T-cell (primary cell): ENCODE measurements around the gene TUBGCP2. TPM values are rescaled to one million over a fixed set of nuclear protein-coding genes. Genes with fewer than 3 reads are reported as not detected.

Experiments used
- ATAC-seq, 4 experiments: fragments of 200-7000 bp in 3 of 4; fragments of 150-1000 bp in 1 of 4; cut with Tn5 transposase; replicated peaks in 1 of 4; 1 replicate in 3 of 4; 2 replicates in 1 of 4; pipeline ENCODE4 v1.10.0; 2021; ENCODE audit warnings: moderate library complexity in 3 of 4, mild to moderate bottlenecking in 2 of 4, moderate number of reproducible peaks in 1 of 4
- CTCF ChIA-PET, 2 donors: fragments of 300-600 bp; sonication (Branson Sonifier 250); formaldehyde crosslinking; loops; one replicate each; lab custom pipeline; 2022; ENCODE audit warnings: antibody characterized with exemption in 2 of 2; lab: Charles Lee
- POLR2A ChIA-PET, 2 donors: fragments of 300-600 bp; sonication (Branson Sonifier 250); formaldehyde crosslinking; loops; one replicate each; lab custom pipeline; 2022; ENCODE audit warnings: antibody characterized with exemption in 2 of 2; lab: Charles Lee
- DNase-seq, 35 experiments: peaks; one replicate each; pipeline versions ENCODE4 v3.0.0 to v3.0.0-alpha.2; 2013 to 2023
- H3K27ac ChIP-seq: one replicate; pipeline ENCODE4 v1.5.1; 2013; ENCODE audit warnings: low read length
- H3K27me3 ChIP-seq, 2 experiments: replicated peaks in 1 of 2; 1 replicate in 1 of 2; 2 replicates in 1 of 2; pipeline versions ENCODE4 v1.6.1 to v1.7.0; 2013; ENCODE audit warnings: low read length in 1 of 2, mixed read lengths in 1 of 2; ENCODE audit not compliant: control insufficient read depth in 2 of 2, insufficient read depth in 2 of 2; ENCODE audit errors: extremely low read depth in 1 of 2
- H3K36me3 ChIP-seq, 2 donors: 1 replicate in 1 of 2; 2 replicates in 1 of 2; pipeline versions ENCODE4 v1.6.1 to v1.7.0; 2013; ENCODE audit warnings: low read length in 1 of 2; ENCODE audit not compliant: control insufficient read depth in 2 of 2, insufficient read depth in 1 of 2; ENCODE audit errors: extremely low read depth in 1 of 2
- H3K4me1 ChIP-seq, 2 experiments: 1 replicate in 1 of 2; 2 replicates in 1 of 2; pipeline versions ENCODE4 v1.6.1 to v1.7.0; 2013; ENCODE audit warnings: low read length in 2 of 2, mixed read lengths in 1 of 2; ENCODE audit not compliant: insufficient read depth in 2 of 2, control insufficient read depth in 1 of 2; ENCODE audit errors: extremely low read depth in 1 of 2
- H3K4me3 ChIP-seq, 2 donors: 1 replicate in 1 of 2; 2 replicates in 1 of 2; pipeline versions ENCODE4 v1.5.1 to v1.7.0; 2013; ENCODE audit warnings: mild to moderate bottlenecking in 2 of 2, low read length in 1 of 2, moderate library complexity in 1 of 2; ENCODE audit not compliant: control insufficient read depth in 1 of 2; ENCODE audit errors: extremely low read depth in 1 of 2
- H3K9me3 ChIP-seq: 2 replicates; pipeline ENCODE4 v1.7.0; 2013
- H3K27ac Mint-ChIP-seq, 2 donors: one replicate each; pipeline ENCODE4 v1.8.0; 2020 to 2021; ENCODE audit warnings: mild to moderate bottlenecking in 2 of 2, mixed read lengths in 2 of 2
- H3K27me3 Mint-ChIP-seq, 2 donors: one replicate each; pipeline ENCODE4 v1.8.0; 2021 to 2022; ENCODE audit warnings: mixed read lengths in 2 of 2
- H3K36me3 Mint-ChIP-seq: one replicate; pipeline ENCODE4 v1.8.0; 2021; ENCODE audit warnings: mixed read lengths
- H3K4me1 Mint-ChIP-seq, 3 donors: one replicate each; pipeline ENCODE4 v1.8.0; 2020 to 2022; ENCODE audit warnings: mixed read lengths in 3 of 3, mild to moderate bottlenecking in 1 of 3
- H3K4me3 Mint-ChIP-seq, 3 donors: one replicate each; pipeline ENCODE4 v1.8.0; 2020 to 2022; ENCODE audit warnings: mild to moderate bottlenecking in 3 of 3, mixed read lengths in 3 of 3, moderate library complexity in 3 of 3
- H3K9me3 Mint-ChIP-seq, 3 donors: one replicate each; pipeline ENCODE4 v1.8.0; 2020 to 2022; ENCODE audit warnings: mixed read lengths in 3 of 3
- WGBS: methylation state at CpG from one replicate; pipeline ENCODE4 v1.1.5; 2013; ENCODE audit warnings: missing lambda C conversion rate; ENCODE audit not compliant: insufficient coverage; 5-methylcytosine and 5-hydroxymethylcytosine counted together
- total RNA-seq, 35 experiments: library from RNA in 6 of 35; stranded (reverse) in 6 of 35; fragments of 120-200 nt in 1 of 35; gene quantifications; one replicate each; pipeline versions ENCODE4 v1.2.1 to v1.2.4 and lab custom pipeline; 2013 to 2026

TUBGCP2 gene
- total RNA-seq, 5 donors from 2014 or later (not counting 1 experiment from before 2014, with no cell fraction given) = 64.5 to 80.8 (median 72.7) TPM

DNA sequence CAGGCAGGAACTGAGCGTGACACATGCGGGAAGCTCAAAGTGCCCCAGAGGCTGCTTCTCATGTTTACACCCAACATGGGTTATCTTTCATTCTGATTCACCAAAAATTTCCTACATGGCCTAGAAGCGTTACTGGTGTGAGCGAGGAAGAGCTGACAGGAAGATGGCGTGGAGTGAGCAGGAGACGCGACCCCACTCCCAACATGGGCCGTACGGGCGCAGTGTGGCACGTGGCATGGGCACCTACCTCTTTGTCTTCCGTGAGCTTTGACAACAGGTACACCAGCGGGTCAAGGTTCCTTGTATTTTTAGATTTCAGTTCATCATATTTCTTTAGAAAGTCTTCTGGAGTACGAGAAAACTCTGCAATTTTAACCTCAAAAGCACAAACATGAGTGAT, 8.9 kb downstream of the TUBGCP2 start:
- Mint-ChIP-seq H3K4me3 (no peak overlapping the region), H3K36me3 (peaks cover 56% of the 10 kb centered on the region), H3K27me3 (no peaks in the 10 kb centered on the region), H3K27ac (no peak overlapping the region), H3K4me1 (peaks cover 13 to 16% (median 13%) of the 10 kb centered on the region in 3 donors), H3K9me3 (no peaks in the 10 kb centered on the region)
- ATAC-seq (no peak), DNase-seq (no peak)
- Histone ChIP-seq H3K4me1 (peaks cover 0 to 15% of the 10 kb centered on the region in 2 experiments), H3K27ac (no peak overlapping the region), H3K27me3 (no peaks in the 10 kb centered on the region), H3K9me3 (no peaks in the 10 kb centered on the region), H3K4me3 (no peak overlapping the region), H3K36me3 (peaks cover 41 to 76% of the 10 kb centered on the region in 2 donors)
- ChIA-PET CTCF (no interaction called here), POLR2A (no interaction called here)
- 70% methylated on average over 2 of the region's 14 CpGs for WGBS

DNA sequence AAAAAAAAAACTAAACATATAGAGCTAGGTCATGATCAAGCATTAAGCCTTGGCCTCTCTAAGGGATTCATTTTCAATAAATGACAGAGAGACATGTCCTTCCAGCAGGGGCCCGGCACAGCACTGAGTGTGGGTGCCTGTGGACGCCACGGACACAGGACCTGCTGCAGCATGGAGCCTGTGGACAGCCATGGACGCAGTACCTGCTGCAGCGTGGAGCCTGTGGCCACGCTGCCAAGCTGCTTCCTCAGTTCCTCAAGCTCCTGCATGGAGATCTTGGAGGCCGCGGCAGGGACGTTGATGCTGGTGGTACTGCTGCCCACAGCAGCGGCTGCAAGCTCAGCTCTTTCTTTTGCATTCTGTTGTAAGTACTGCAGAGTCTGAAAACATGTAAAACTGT, 9.4 kb downstream of the TUBGCP2 start:
- Histone ChIP-seq H3K4me3 (no peak overlapping the region), H3K4me1 (peaks cover 0 to 15% of the 10 kb centered on the region in 2 experiments), H3K36me3 (peaks cover 46 to 80% of the 10 kb centered on the region in 2 donors), H3K9me3 (no peaks in the 10 kb centered on the region), H3K27ac (no peak overlapping the region), H3K27me3 (no peaks in the 10 kb centered on the region)
- Mint-ChIP-seq H3K4me1 (peaks cover 9 to 13% (median 11%) of the 10 kb centered on the region in 3 donors), H3K9me3 (no peaks in the 10 kb centered on the region), H3K27me3 (no peaks in the 10 kb centered on the region), H3K4me3 (no peak overlapping the region), H3K27ac (no peak overlapping the region), H3K36me3 (peaks cover 60% of the 10 kb centered on the region)
- no peak for DNase-seq
- ChIA-PET CTCF (no interaction called here), POLR2A (no interaction called here)
- 99% methylated on average over 10 of the region's 10 CpGs for WGBS
- no peak for ATAC-seq

DNA sequence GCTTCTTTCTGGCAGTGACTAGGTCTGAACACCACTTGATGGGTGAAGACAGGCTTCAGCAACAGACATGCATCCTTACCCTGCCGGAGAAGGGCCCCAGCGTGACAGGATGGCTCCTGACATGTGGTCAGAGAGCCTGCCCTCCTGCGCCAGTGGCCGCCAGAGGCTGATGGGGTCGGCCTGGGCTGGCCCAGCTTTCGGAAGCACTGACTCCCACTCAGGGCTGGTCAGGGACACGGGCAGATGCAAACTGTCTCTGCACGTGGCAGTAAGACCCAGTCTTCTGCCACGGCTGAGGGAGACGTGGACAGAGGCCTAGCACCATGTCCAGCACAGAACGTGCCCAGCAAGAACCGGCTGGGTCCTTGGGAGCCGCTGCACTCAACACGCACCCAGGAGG, 10.2 kb downstream of the TUBGCP2 start:
- H3K27me3 ChIP-seq = no peaks in the 10 kb centered on the region
- no peaks in the 10 kb centered on the region for H3K27me3 Mint-ChIP-seq
- ChIA-PET POLR2A (no interaction called here), CTCF (no interaction called here)
- H3K27ac Mint-ChIP-seq = no peak overlapping the region
- no peak overlapping the region for H3K4me3 Mint-ChIP-seq
- peaks cover 0 to 11% of the 10 kb centered on the region in 2 experiments for H3K4me1 ChIP-seq
- ATAC-seq (no peak), DNase-seq (no peak)
- H3K36me3 ChIP-seq = peaks cover 48 to 84% of the 10 kb centered on the region in 2 donors
- H3K27ac ChIP-seq = no peak overlapping the region
- H3K9me3 Mint-ChIP-seq = no peaks in the 10 kb centered on the region
- no peaks in the 10 kb centered on the region for H3K9me3 ChIP-seq
- H3K36me3 Mint-ChIP-seq = peaks cover 62% of the 10 kb centered on the region
- WGBS = 96% methylated on average over 14 of the region's 14 CpGs
- H3K4me3 ChIP-seq = no peak overlapping the region
- peaks cover 2 to 6% (median 5%) of the 10 kb centered on the region in 3 donors for H3K4me1 Mint-ChIP-seq

DNA sequence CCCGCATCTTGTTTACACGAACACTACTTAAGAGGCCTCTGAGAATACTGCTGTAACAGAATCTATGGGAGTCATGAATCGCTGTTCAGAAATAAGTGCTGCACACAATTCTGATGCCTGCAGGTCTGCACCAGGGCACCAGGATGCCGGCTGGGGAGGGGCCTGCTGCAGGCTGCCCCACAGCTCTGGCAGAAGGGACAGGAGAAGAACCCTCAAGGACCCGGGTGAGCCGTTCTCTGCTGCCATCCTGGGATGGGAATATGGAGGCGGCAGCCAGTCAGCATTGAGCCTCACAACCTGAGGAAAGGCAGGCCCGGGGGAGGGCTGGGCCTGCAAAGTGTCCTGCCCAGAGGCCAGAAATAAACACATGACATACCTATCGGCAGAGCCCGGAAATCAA, 11.2 kb downstream of the TUBGCP2 start:
- Histone ChIP-seq H3K27me3 (no peaks in the 10 kb centered on the region), H3K36me3 (peaks cover 55 to 92% of the 10 kb centered on the region in 2 donors), H3K27ac (no peak overlapping the region), H3K4me3 (no peak overlapping the region), H3K4me1 (peaks cover 0 to 5% of the 10 kb centered on the region in 2 experiments), H3K9me3 (no peaks in the 10 kb centered on the region)
- DNase-seq = no peak
- ATAC-seq = no peak
- Mint-ChIP-seq H3K4me3 (no peak overlapping the region), H3K4me1 (peaks cover 0 to 2% (median 2%) of the 10 kb centered on the region in 3 donors), H3K36me3 (peaks cover 57% of the 10 kb centered on the region), H3K27me3 (no peaks in the 10 kb centered on the region), H3K27ac (no peak overlapping the region), H3K9me3 (no peaks in the 10 kb centered on the region)
- POLR2A ChIA-PET = no interaction called here
- WGBS = 100% methylated on average over 9 of the region's 10 CpGs
- CTCF ChIA-PET = no interaction called here

DNA sequence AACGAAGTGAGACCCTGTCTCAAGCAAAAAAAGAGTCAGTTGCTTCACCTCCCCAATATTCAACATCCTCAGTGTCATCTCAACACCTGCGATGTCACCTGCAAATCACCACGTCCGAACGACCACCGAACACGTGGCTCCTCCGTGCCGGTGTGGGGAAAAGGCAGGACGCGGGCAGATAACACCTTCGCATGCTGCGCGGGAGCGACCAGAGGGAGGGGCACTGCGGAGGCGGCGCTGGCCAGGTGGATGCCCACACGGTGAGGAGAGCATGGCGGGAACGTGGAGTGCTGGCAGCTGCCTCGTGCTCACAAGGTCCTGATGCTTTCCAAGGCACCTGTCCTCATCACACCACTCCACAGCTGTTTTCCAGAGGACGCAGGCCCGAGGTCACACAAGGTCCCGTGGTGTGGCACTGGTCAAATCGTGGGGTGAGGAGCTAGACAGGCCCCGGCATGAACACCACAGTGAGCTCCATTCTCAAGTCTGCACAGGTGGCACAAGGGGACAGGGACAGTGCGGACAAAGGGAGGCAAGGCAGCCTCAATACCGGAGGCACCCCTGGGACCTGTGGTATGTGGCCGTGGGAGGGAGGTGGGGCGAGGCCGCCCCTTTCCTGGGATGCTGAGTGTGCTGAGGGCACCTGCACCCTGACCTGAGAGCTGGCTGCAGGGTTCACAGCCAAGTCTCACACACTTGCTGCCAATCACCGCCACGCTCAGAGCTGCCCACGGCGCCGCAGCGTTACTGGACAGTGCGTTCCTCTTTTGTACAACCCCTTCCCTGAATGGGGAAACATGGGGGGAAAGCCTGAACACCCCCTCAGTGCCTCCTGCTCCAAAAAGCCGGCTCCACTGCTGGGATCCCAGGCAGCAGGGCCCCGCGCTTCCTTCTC, 13.0 kb downstream of the TUBGCP2 start:
- Mint-ChIP-seq H3K27ac (no peak overlapping the region), H3K4me3 (no peak overlapping the region), H3K4me1 (no peaks in the 10 kb centered on the region), H3K36me3 (peaks cover 53% of the 10 kb centered on the region), H3K27me3 (no peaks in the 10 kb centered on the region), H3K9me3 (no peaks in the 10 kb centered on the region)
- ATAC-seq (no peak), DNase-seq (no peak)
- H3K27ac ChIP-seq = no peak overlapping the region
- no peak overlapping the region for H3K4me3 ChIP-seq
- H3K4me1 ChIP-seq = no peaks in the 10 kb centered on the region
- no peaks in the 10 kb centered on the region for H3K27me3 ChIP-seq
- peaks cover 52 to 86% of the 10 kb centered on the region in 2 donors for H3K36me3 ChIP-seq
- 97% methylated on average over 38 of the region's 42 CpGs for WGBS
- no peaks in the 10 kb centered on the region for H3K9me3 ChIP-seq
- ChIA-PET CTCF (interaction anchor here in 1 of 2 donors (0.7 kb wide), 1 partner anchor 643 kb away, joined by 4 read pairs; no protein-coding TSS in a partner anchor), POLR2A (no interaction called here)

DNA sequence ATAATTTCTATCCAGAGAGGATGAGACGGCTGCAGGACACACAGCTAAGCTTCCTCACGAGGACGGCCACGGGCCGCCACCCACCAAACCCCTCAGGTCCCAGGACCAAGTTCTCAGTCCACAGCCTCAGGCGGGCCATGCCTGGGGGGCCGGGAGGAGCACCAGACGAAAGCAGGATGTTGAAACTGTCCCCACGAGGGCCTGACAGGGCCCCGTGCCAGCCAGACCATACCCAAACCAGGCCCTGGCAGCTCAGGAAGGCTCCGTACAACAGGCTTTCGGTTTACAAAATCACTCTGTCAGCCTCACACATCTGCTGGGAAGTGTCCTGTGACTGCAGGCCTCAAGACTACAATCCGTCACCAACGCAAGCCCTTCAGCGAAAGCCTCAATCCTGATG, 14.5 kb downstream of the TUBGCP2 start:
- Mint-ChIP-seq H3K4me1 (no peaks in the 10 kb centered on the region), H3K27ac (no peak overlapping the region), H3K4me3 (no peak overlapping the region), H3K27me3 (no peaks in the 10 kb centered on the region), H3K9me3 (no peaks in the 10 kb centered on the region), H3K36me3 (peaks cover 50% of the 10 kb centered on the region)
- H3K27me3 ChIP-seq = no peaks in the 10 kb centered on the region
- DNase-seq (no peak), ATAC-seq (no peak)
- H3K27ac ChIP-seq = no peak overlapping the region
- H3K4me3 ChIP-seq = no peak overlapping the region
- ChIA-PET CTCF (no interaction called here), POLR2A (no interaction called here)
- 95% methylated on average over 14 of the region's 15 CpGs for WGBS
- no peaks in the 10 kb centered on the region for H3K4me1 ChIP-seq
- H3K9me3 ChIP-seq = no peaks in the 10 kb centered on the region
- peaks cover 52 to 83% of the 10 kb centered on the region in 2 donors for H3K36me3 ChIP-seq
